GM23338 (cell line): ENCODE measurements around the gene ADAMTS4. TPM values are rescaled to one million over a fixed set of nuclear protein-coding genes. Genes with fewer than 3 reads are reported as not detected.
A peak's percentile ranks its signal among the peaks of the same experiment; 100 is the strongest.

Source experiments
- ATAC-seq: fragments of 200-7000 bp; cut with Tn5 transposase; 3 replicates; pipeline ENCODE4 v1.9.1; 2020
- DNase-seq: peaks from one replicate; pipeline ENCODE4 v3.0.0-alpha.2; 2015; ENCODE audit warnings: low spot score
- H2AFZ ChIP-seq: fragments of 200-600 bp; sonication (generic); 2 replicates; pipeline ENCODE4 v1.8.0; 2016; ENCODE audit warnings: antibody characterized with exemption, mild to moderate bottlenecking, moderate library complexity
- H3F3A ChIP-seq: fragments of 200-600 bp; sonication (generic); replicated peaks from 2 replicates; pipeline ENCODE4 v1.8.0; 2017; ENCODE audit warnings: antibody characterized with exemption, mixed run types, low read depth
- H3K27ac ChIP-seq: fragments of 200-600 bp; sonication (generic); 2 replicates; pipeline ENCODE4 v1.6.1; 2016; ENCODE audit warnings: low read depth
- H3K27me3 ChIP-seq: fragments of 200-600 bp; sonication (generic); 2 replicates; pipeline ENCODE4 v1.8.0; 2016; ENCODE audit warnings: mild to moderate bottlenecking, mixed run types, moderate library complexity; ENCODE audit not compliant: insufficient read depth
- H3K36me3 ChIP-seq: fragments of 200-600 bp; sonication (generic); 2 replicates; pipeline ENCODE4 v1.8.0; 2016; ENCODE audit warnings: mild to moderate bottlenecking; ENCODE audit not compliant: insufficient read depth
- H3K4me1 ChIP-seq: fragments of 200-600 bp; sonication (generic); 2 replicates; pipeline ENCODE4 v1.8.0; 2016; ENCODE audit warnings: mild to moderate bottlenecking, moderate library complexity; ENCODE audit not compliant: insufficient read depth
- H3K4me2 ChIP-seq: fragments of 200-600 bp; sonication (generic); 2 replicates; pipeline ENCODE4 v1.7.1; 2017; ENCODE audit warnings: mixed run types
- H3K4me3 ChIP-seq: fragments of 200-600 bp; sonication (generic); 2 replicates; pipeline ENCODE4 v1.6.1; 2016; ENCODE audit warnings: mixed run types
- H3K79me2 ChIP-seq: fragments of 200-600 bp; sonication (generic); replicated peaks from 2 replicates; pipeline ENCODE4 v1.8.0; 2017; ENCODE audit warnings: mild to moderate bottlenecking; ENCODE audit not compliant: insufficient read depth
- H3K9me2 ChIP-seq: fragments of 200-600 bp; sonication (generic); 2 replicates; pipeline ENCODE4 v1.8.0; 2017; ENCODE audit not compliant: insufficient read depth
- H4K20me1 ChIP-seq: fragments of 200-600 bp; sonication (generic); replicated peaks from 2 replicates; pipeline ENCODE4 v1.8.0; 2017; ENCODE audit warnings: mild to moderate bottlenecking; ENCODE audit not compliant: insufficient read depth
- H3K27ac Mint-ChIP-seq: 2 replicates; pipeline ENCODE4 v1.8.0; 2020; ENCODE audit warnings: inconsistent platforms, mild to moderate bottlenecking, moderate library complexity, mixed read lengths
- H3K27me3 Mint-ChIP-seq: 3 replicates; pipeline ENCODE4 v1.8.0; 2022; ENCODE audit warnings: low read depth, mild to moderate bottlenecking, moderate library complexity, mixed read lengths, inconsistent platforms; ENCODE audit not compliant: insufficient read depth, poor library complexity
- H3K36me3 Mint-ChIP-seq: 3 replicates; pipeline ENCODE4 v1.8.0; 2021; ENCODE audit warnings: low read depth, mild to moderate bottlenecking, inconsistent platforms, moderate library complexity, mixed read lengths
- H3K4me1 Mint-ChIP-seq: 3 replicates; pipeline ENCODE4 v1.8.0; 2020; ENCODE audit warnings: mild to moderate bottlenecking, inconsistent platforms, mixed read lengths
- H3K4me3 Mint-ChIP-seq: 3 replicates; pipeline ENCODE4 v1.8.0; 2021; ENCODE audit warnings: moderate library complexity, mild to moderate bottlenecking, inconsistent platforms, mixed read lengths
- H3K9me3 Mint-ChIP-seq: 3 replicates; pipeline ENCODE4 v1.8.0; 2020; ENCODE audit warnings: moderate library complexity, mild to moderate bottlenecking, inconsistent platforms, mixed read lengths
- CREB1 ChIP-seq: fragments of 250-450 bp; sonication (Bioruptor Pico); IDR thresholded peaks from 2 replicates; pipeline ENCODE4 v1.5.0; 2020; ENCODE audit warnings: low read depth, mild to moderate bottlenecking, moderate library complexity
- CTCF ChIP-seq, 2 experiments: fragments of 200-600 bp in 1 of 2; sonication (generic) in 1 of 2; conservative IDR thresholded peaks; 2 replicates each; pipeline versions ENCODE4 v1.5.1 to v1.6.1; 2016 to 2017; ENCODE audit warnings: antibody characterized with exemption in 2 of 2, low read depth in 2 of 2, mild to moderate bottlenecking in 2 of 2, moderate library complexity in 1 of 2
- EZH2 ChIP-seq: fragments of 200-600 bp; sonication (generic); IDR thresholded peaks from one replicate; pipeline ENCODE4 v1.8.0; 2017; ENCODE audit warnings: antibody characterized with exemption, mild to moderate bottlenecking, low read depth; ENCODE audit not compliant: unreplicated experiment
- JUNB ChIP-seq: IDR thresholded peaks from one replicate; pipeline ENCODE4 v1.6.1; 2016; ENCODE audit warnings: antibody characterized with exemption; ENCODE audit not compliant: unreplicated experiment
- NANOG ChIP-seq: IDR thresholded peaks from 2 replicates; pipeline ENCODE4 v1.6.1; 2016; ENCODE audit warnings: antibody characterized with exemption, borderline replicate concordance
- POLR2AphosphoS5 ChIP-seq: IDR thresholded peaks from 2 replicates; pipeline ENCODE4 v1.6.1; 2016; ENCODE audit warnings: antibody characterized with exemption, low read depth
- REST ChIP-seq: IDR thresholded peaks from one replicate; pipeline ENCODE4 v1.6.1; 2018; ENCODE audit warnings: antibody characterized with exemption; ENCODE audit not compliant: unreplicated experiment
- ZNF331 ChIP-seq: fragments of 250-450 bp; sonication (Bioruptor Pico); IDR thresholded peaks from 2 replicates; pipeline ENCODE4 v1.5.0; 2020; ENCODE audit warnings: low read depth, mild to moderate bottlenecking, moderate library complexity
- ZNF462 ChIP-seq: fragments of 250-450 bp; sonication (Bioruptor Pico); IDR thresholded peaks from 2 replicates; pipeline ENCODE4 v1.5.0; 2020; ENCODE audit warnings: mild to moderate bottlenecking, moderate library complexity
- polyA plus RNA-seq: library from polyadenylated mRNA; unstranded; fragments of >200 nt; fragmentation: Nextera tagmentation; extraction: Ambion mirVana; gene quantifications from 2 replicates; pipeline ENCODE4 v1.2.1, GENCODE V29; 2016
- total RNA-seq: library from RNA; depleted of rRNA; stranded (reverse); fragments of >200 nt; shearing (Covaris generic); gene quantifications from 2 replicates; pipeline ENCODE4 v1.2.3, GENCODE V29; 2014

The ADAMTS4 gene
- total and polyA plus RNA-seq, 2 experiments from 2014 or later: 1.3 to 5.2 TPM

GRCh38 chr1:161196111-161196510, 2.7 kb downstream of the ADAMTS4 start:
- no peaks in the 10 kb centered on the region for H3K27me3 ChIP-seq
- peaks cover 49% of the 10 kb centered on the region for H3K4me1 ChIP-seq
- H3K79me2 ChIP-seq: no peaks in the 10 kb centered on the region
- H3K36me3 Mint-ChIP-seq: peaks cover 11% of the 10 kb centered on the region; the same call in 2 of the 3 replicates
- peaks cover 54% of the 10 kb centered on the region for H3K4me1 Mint-ChIP-seq
- TF ChIP-seq EZH2 (no peak), NANOG (no peak), ZNF462 (CRISPR knock-in tag) (no peak), CREB1 (CRISPR knock-in tag) (no peak)
- H4K20me1 ChIP-seq: no peaks in the 10 kb centered on the region
- H3K9me3 Mint-ChIP-seq: no peaks in the 10 kb centered on the region; the same call in 2 of the 3 replicates
- H3K4me3 ChIP-seq: no peak overlapping the region
- H3K27ac ChIP-seq: 0 out of 2 replicates have a peak overlapping the region, but pooled peaks have one; percentile 26
- no peaks in the 10 kb centered on the region for H3K36me3 ChIP-seq
- H3K4me3 Mint-ChIP-seq: no peak overlapping the region
- no peak overlapping the region for H3K4me2 ChIP-seq
- H3K27ac Mint-ChIP-seq: no peak overlapping the region; the same call in 1 of the 2 replicates
- no peak for DNase-seq
- no peaks in the 10 kb centered on the region for H3K9me2 ChIP-seq
- no peak overlapping the region for H2AFZ ChIP-seq
- ATAC-seq: no peak
- peaks cover 16% of the 10 kb centered on the region for H3K27me3 Mint-ChIP-seq
- peaks cover 9% of the 10 kb centered on the region; the same call in 1 of the 2 replicates for H3F3A ChIP-seq

- Histone ChIP-seq H3K27ac (no peak overlapping the region), H3K4me1 (peaks cover 41% of the 10 kb centered on the region), H4K20me1 (no peaks in the 10 kb centered on the region), H3K4me2 (no peak overlapping the region), H3K36me3 (no peaks in the 10 kb centered on the region), H3K27me3 (no peaks in the 10 kb centered on the region), H2AFZ (no peak overlapping the region), H3K4me3 (no peak overlapping the region), H3F3A (peaks cover 12% of the 10 kb centered on the region; the same call in 1 of the 2 replicates), H3K9me2 (no peaks in the 10 kb centered on the region), H3K79me2 (no peaks in the 10 kb centered on the region)
- DNase-seq (no peak), ATAC-seq (no peak)
- Mint-ChIP-seq H3K4me3 (no peak overlapping the region), H3K9me3 (no peaks in the 10 kb centered on the region; the same call in 2 of the 3 replicates), H3K4me1 (peaks cover 47% of the 10 kb centered on the region), H3K36me3 (peaks cover 11% of the 10 kb centered on the region; the same call in 2 of the 3 replicates), H3K27me3 (peaks cover 13% of the 10 kb centered on the region), H3K27ac (no peak overlapping the region)
- TF ChIP-seq CTCF (conservative IDR thresholded peaks at IDR 0.05; ENCODE audit: low read depth in 2 of 2): no peak
- TF ChIP-seq NANOG: no peak
- TF ChIP-seq POLR2AphosphoS5: no peak
- TF ChIP-seq EZH2: no peak
- TF ChIP-seq REST: no peak
- no peak for TF ChIP-seq JUNB
- no peak for TF ChIP-seq ZNF331 (CRISPR knock-in tag)
These were observed 3.7 kb downstream of the ADAMTS4 start for GRCh38 chr1:161195171-161195570.
